Fibroblast of skin of abdomen (primary cell): Measurements from ENCODE around the gene RASGRP4.

Experiments used
- DNase-seq: peaks from one replicate; pipeline ENCODE4 v3.0.0-alpha.2; 2013

The RASGRP4 gene

GRCh38 chr19:38389101-38389925, 36.7 kb downstream of the RASGRP4 start:
- DNase-seq: peak; percentile 81

GRCh38 chr19:38388349-38389100, 37.5 kb downstream of the RASGRP4 start, which contains the start of gene SPRED3:
Gene SPRED3 (plus strand): TSS chr19:38388697. CDS start chr19:38390303, 1,606 bp downstream.
- peak; percentile 67 for DNase-seq

- DNase-seq: peak; percentile 94
These were observed 38.3 kb downstream of the RASGRP4 start, which contains the start of gene GGN for GRCh38 chr19:38387550-38388348. Gene GGN (minus strand): TSS chr19:38388034. CDS start chr19:38387261, 773 bp downstream.

- no peak for DNase-seq
These were observed 39.0 kb downstream of the RASGRP4 start for GRCh38 chr19:38386971-38387549.

- no peak for DNase-seq
These were observed 39.6 kb downstream of the RASGRP4 start for GRCh38 chr19:38386300-38386970.

GRCh38 chr19:38385804-38386257, 40.2 kb downstream of the RASGRP4 start:
- DNase-seq: no peak

GRCh38 chr19:38385057-38385803, 40.8 kb downstream of the RASGRP4 start:
- DNase-seq: no peak

GRCh38 chr19:38384209-38385027, 41.6 kb downstream of the RASGRP4 start:
- DNase-seq: peak; percentile 28

GRCh38 chr19:38383743-38384142, 42.3 kb downstream of the RASGRP4 start:
- no peak for DNase-seq

- no peak for DNase-seq
These were observed 42.8 kb downstream of the RASGRP4 start for GRCh38 chr19:38383184-38383583.

- no peak for DNase-seq
These were observed 44.9 kb downstream of the RASGRP4 start for GRCh38 chr19:38381138-38381537.

- DNase-seq: no peak
These were observed 47.2 kb downstream of the RASGRP4 start for GRCh38 chr19:38378866-38379265.

- DNase-seq: no peak
These were observed 49.0 kb downstream of the RASGRP4 start for GRCh38 chr19:38377052-38377451.

- DNase-seq: no peak
These were observed 49.4 kb downstream of the RASGRP4 start for GRCh38 chr19:38376576-38376975.

- DNase-seq: peak; percentile 32
These were observed 50.3 kb downstream of the RASGRP4 start for GRCh38 chr19:38375748-38376147.

- DNase-seq: no peak
These were observed 50.9 kb downstream of the RASGRP4 start for GRCh38 chr19:38375098-38375493.

- peak; percentile 98 for DNase-seq
These were observed 51.5 kb downstream of the RASGRP4 start, which contains the start of gene PSMD8 for GRCh38 chr19:38374332-38375097. Gene PSMD8 (plus strand): TSS chr19:38374571. CDS start chr19:38374602, 31 bp downstream.

GRCh38 chr19:38373907-38374331, 52.1 kb downstream of the RASGRP4 start:
- no peak for DNase-seq

GRCh38 chr19:38371081-38371480, 54.9 kb downstream of the RASGRP4 start:
- no peak for DNase-seq
